ENCODE measurements around the gene CCL13. TPM values are rescaled to one million over a fixed set of nuclear protein-coding genes. Genes with fewer than 3 reads are reported as not detected.

CCL13 gene
- polyA plus RNA-seq, 1 donor from 2014 or later: not detected

- Mint-ChIP-seq H3K9me3 (peaks cover 0 to 5% (median 2%) of the 10 kb centered on the region in 3 donors), H3K4me3 (no peak overlapping the region), H3K36me3 (no peaks in the 10 kb centered on the region), H3K27ac (no peak overlapping the region), H3K27me3 (peaks cover 2% of the 10 kb centered on the region), H3K4me1 (no peaks in the 10 kb centered on the region)
These were observed 5.2 kb upstream of the CCL13 start for GRCh38 chr17:34351096-34351495.

GRCh38 chr17:34352191-34352590 lies 4.1 kb upstream of the CCL13 start:
- peaks cover 1% of the 10 kb centered on the region for H3K27me3 Mint-ChIP-seq
- H3K27ac Mint-ChIP-seq: no peak overlapping the region
- H3K36me3 Mint-ChIP-seq: no peaks in the 10 kb centered on the region
- H3K4me1 Mint-ChIP-seq: no peaks in the 10 kb centered on the region
- no peak overlapping the region for H3K4me3 Mint-ChIP-seq
- H3K9me3 Mint-ChIP-seq: peaks cover 0 to 5% (median 2%) of the 10 kb centered on the region in 3 donors

GRCh38 chr17:34354637-34355036 lies 1.6 kb upstream of the CCL13 start:
- no peaks in the 10 kb centered on the region for H3K36me3 Mint-ChIP-seq
- no peaks in the 10 kb centered on the region for H3K4me1 Mint-ChIP-seq
- H3K9me3 Mint-ChIP-seq: peaks cover 0 to 5% (median 2%) of the 10 kb centered on the region in 3 donors

GRCh38 chr17:34357398-34357797 lies 1.1 kb downstream of the CCL13 start:
- no peaks in the 10 kb centered on the region for H3K36me3 Mint-ChIP-seq
- peaks cover 0 to 5% (median 2%) of the 10 kb centered on the region in 3 donors for H3K9me3 Mint-ChIP-seq
- peaks cover 1% of the 10 kb centered on the region for H3K27me3 Mint-ChIP-seq
- H3K27ac Mint-ChIP-seq: no peak overlapping the region
- no peaks in the 10 kb centered on the region for H3K4me1 Mint-ChIP-seq
- no peak overlapping the region for H3K4me3 Mint-ChIP-seq

More at GRCh38 chr17:34354637-34355036, 1.6 kb upstream of the CCL13 start:
- no peak overlapping the region for H3K4me3 Mint-ChIP-seq
- H3K27me3 Mint-ChIP-seq: peaks cover 1% of the 10 kb centered on the region
- H3K27ac Mint-ChIP-seq: no peak overlapping the region

GRCh38 chr17:34358631-34359030 lies 2.4 kb downstream of the CCL13 start:
- H3K4me3 Mint-ChIP-seq: no peak overlapping the region
- H3K4me1 Mint-ChIP-seq: no peaks in the 10 kb centered on the region
- H3K27ac Mint-ChIP-seq: no peak overlapping the region
- no peaks in the 10 kb centered on the region for H3K36me3 Mint-ChIP-seq
- H3K9me3 Mint-ChIP-seq: peaks cover 0 to 4% (median 2%) of the 10 kb centered on the region in 3 donors
- peaks cover 5% of the 10 kb centered on the region for H3K27me3 Mint-ChIP-seq

GRCh38 chr17:34360601-34361270 lies 4.5 kb downstream of the CCL13 start:
- Mint-ChIP-seq H3K9me3 (peaks cover 0 to 1% (median 0%) of the 10 kb centered on the region in 3 donors), H3K27ac (no peak overlapping the region), H3K27me3 (peaks cover 17% of the 10 kb centered on the region), H3K4me3 (no peak overlapping the region), H3K4me1 (peaks cover 4 to 10% (median 8%) of the 10 kb centered on the region in 3 donors), H3K36me3 (no peaks in the 10 kb centered on the region)

GRCh38 chr17:34361478-34362061 lies 5.3 kb downstream of the CCL13 start:
- H3K4me3 Mint-ChIP-seq: no peak overlapping the region
- peaks cover 4 to 10% (median 8%) of the 10 kb centered on the region in 3 donors for H3K4me1 Mint-ChIP-seq
- no peaks in the 10 kb centered on the region for H3K36me3 Mint-ChIP-seq
- peaks cover 0 to 1% (median 0%) of the 10 kb centered on the region in 3 donors for H3K9me3 Mint-ChIP-seq
- H3K27me3 Mint-ChIP-seq: peaks cover 17% of the 10 kb centered on the region
- H3K27ac Mint-ChIP-seq: no peak overlapping the region

GRCh38 chr17:34363183-34363661 lies 6.9 kb downstream of the CCL13 start, which contains the start of gene CCL1:
TSS of gene CCL1 (minus strand) at chr17:34363233. CDS start at chr17:34363161, 72 bp downstream.
- H3K4me1 Mint-ChIP-seq: peaks cover 4 to 10% (median 8%) of the 10 kb centered on the region in 3 donors
- H3K4me3 Mint-ChIP-seq: no peak within 1 kb of the TSS
- peaks cover 17% of the 10 kb centered on the region for H3K27me3 Mint-ChIP-seq
- peaks cover 0 to 1% (median 0%) of the 10 kb centered on the region in 3 donors for H3K9me3 Mint-ChIP-seq
- no peaks in the 10 kb centered on the region for H3K36me3 Mint-ChIP-seq
- peak within 1 kb of the TSS in 1 of 3 donors; percentile 1 for H3K27ac Mint-ChIP-seq

GRCh38 chr17:34364751-34365150 lies 8.5 kb downstream of the CCL13 start:
- H3K27me3 Mint-ChIP-seq: peaks cover 17% of the 10 kb centered on the region
- H3K4me3 Mint-ChIP-seq: no peak overlapping the region
- peak overlapping the region in 1 of 3 donors; percentile 74 for H3K27ac Mint-ChIP-seq
- H3K36me3 Mint-ChIP-seq: no peaks in the 10 kb centered on the region
- peaks cover 4 to 10% (median 8%) of the 10 kb centered on the region in 3 donors for H3K4me1 Mint-ChIP-seq
- H3K9me3 Mint-ChIP-seq: peaks cover 0 to 1% (median 0%) of the 10 kb centered on the region in 3 donors

- H3K27me3 Mint-ChIP-seq: peaks cover 17% of the 10 kb centered on the region
These were observed 9.1 kb downstream of the CCL13 start for GRCh38 chr17:34365340-34365739.

GRCh38 chr17:34366010-34366409 lies 9.7 kb downstream of the CCL13 start:
- H3K4me1 Mint-ChIP-seq: peaks cover 7 to 12% (median 8%) of the 10 kb centered on the region in 3 donors
- no peak overlapping the region for H3K27ac Mint-ChIP-seq
- H3K9me3 Mint-ChIP-seq: peaks cover 0 to 1% (median 0%) of the 10 kb centered on the region in 3 donors
- no peaks in the 10 kb centered on the region for H3K36me3 Mint-ChIP-seq
- peaks cover 17% of the 10 kb centered on the region for H3K27me3 Mint-ChIP-seq
- H3K4me3 Mint-ChIP-seq: no peak overlapping the region

More at GRCh38 chr17:34365340-34365739, 9.1 kb downstream of the CCL13 start:
- Mint-ChIP-seq H3K4me1 (peaks cover 4 to 12% (median 8%) of the 10 kb centered on the region in 3 donors), H3K27ac (peak overlapping the region in 1 of 3 donors; percentile 74), H3K9me3 (peaks cover 0 to 1% (median 0%) of the 10 kb centered on the region in 3 donors), H3K36me3 (no peaks in the 10 kb centered on the region), H3K4me3 (no peak overlapping the region)

- Mint-ChIP-seq H3K27ac (no peak overlapping the region), H3K27me3 (peaks cover 17% of the 10 kb centered on the region), H3K4me3 (no peak overlapping the region), H3K36me3 (no peaks in the 10 kb centered on the region), H3K4me1 (peaks cover 12 to 13% (median 13%) of the 10 kb centered on the region in 3 donors), H3K9me3 (peaks cover 0 to 1% (median 0%) of the 10 kb centered on the region in 3 donors)
These were observed 10.3 kb downstream of the CCL13 start for GRCh38 chr17:34366529-34367107.

- H3K4me1 Mint-ChIP-seq: peaks cover 12 to 14% (median 13%) of the 10 kb centered on the region in 3 donors
- no peaks in the 10 kb centered on the region for H3K36me3 Mint-ChIP-seq
- no peak overlapping the region for H3K27ac Mint-ChIP-seq
- H3K4me3 Mint-ChIP-seq: no peak overlapping the region
- H3K9me3 Mint-ChIP-seq: peaks cover 0 to 1% (median 0%) of the 10 kb centered on the region in 3 donors
- H3K27me3 Mint-ChIP-seq: peaks cover 16% of the 10 kb centered on the region
These were observed 11.4 kb downstream of the CCL13 start for GRCh38 chr17:34367486-34368195.

GRCh38 chr17:34368196-34368945 lies 12.1 kb downstream of the CCL13 start:
- Mint-ChIP-seq H3K36me3 (no peaks in the 10 kb centered on the region), H3K4me1 (peaks cover 12 to 14% (median 13%) of the 10 kb centered on the region in 3 donors), H3K27ac (no peak overlapping the region), H3K27me3 (peaks cover 14% of the 10 kb centered on the region), H3K9me3 (peaks cover 0 to 1% (median 0%) of the 10 kb centered on the region in 3 donors), H3K4me3 (no peak overlapping the region)
